ENCODE measurements around the gene TTC39C. TPM values are rescaled to one million over a fixed set of nuclear protein-coding genes. Genes with fewer than 3 reads are reported as not detected.

TTC39C gene
- total RNA-seq, 4 donors from 2014 or later, result 12.3 to 35.9 (median 24.8) TPM

- WGBS, 2 donors, result 32 to 36% methylated on average over 2 of the region's 2 CpGs
- TF ChIP-seq POLR2A (IDR thresholded peaks at IDR 0.05), result no peak
- TF ChIP-seq, protein P1, sequence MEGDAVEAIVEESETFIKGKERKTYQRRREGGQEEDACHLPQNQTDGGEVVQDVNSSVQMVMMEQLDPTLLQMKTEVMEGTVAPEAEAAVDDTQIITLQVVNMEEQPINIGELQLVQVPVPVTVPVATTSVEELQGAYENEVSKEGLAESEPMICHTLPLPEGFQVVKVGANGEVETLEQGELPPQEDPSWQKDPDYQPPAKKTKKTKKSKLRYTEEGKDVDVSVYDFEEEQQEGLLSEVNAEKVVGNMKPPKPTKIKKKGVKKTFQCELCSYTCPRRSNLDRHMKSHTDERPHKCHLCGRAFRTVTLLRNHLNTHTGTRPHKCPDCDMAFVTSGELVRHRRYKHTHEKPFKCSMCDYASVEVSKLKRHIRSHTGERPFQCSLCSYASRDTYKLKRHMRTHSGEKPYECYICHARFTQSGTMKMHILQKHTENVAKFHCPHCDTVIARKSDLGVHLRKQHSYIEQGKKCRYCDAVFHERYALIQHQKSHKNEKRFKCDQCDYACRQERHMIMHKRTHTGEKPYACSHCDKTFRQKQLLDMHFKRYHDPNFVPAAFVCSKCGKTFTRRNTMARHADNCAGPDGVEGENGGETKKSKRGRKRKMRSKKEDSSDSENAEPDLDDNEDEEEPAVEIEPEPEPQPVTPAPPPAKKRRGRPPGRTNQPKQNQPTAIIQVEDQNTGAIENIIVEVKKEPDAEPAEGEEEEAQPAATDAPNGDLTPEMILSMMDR (IDR thresholded peaks at IDR 0.05), result no peak
- Histone ChIP-seq H3K4me3 (no peak overlapping the region), H3K36me3 (peaks cover 0 to 33% (median 0%) of the 10 kb centered on the region in 3 donors), H3K27ac (no peak overlapping the region), H3K27me3 (no peaks in the 10 kb centered on the region), H3K9me3 (no peaks in the 10 kb centered on the region), H3K4me1 (no peaks in the 10 kb centered on the region)
- intact Hi-C loops (cut with DNase I), result loop anchor here (10.0 kb wide), 1 partner anchor 113 kb away; no protein-coding TSS in a partner anchor
- no peak for DNase-seq
These were observed 167.3 kb downstream of the TTC39C start for GRCh38 chr18:24181806-24182205.

Small RNA genes within 50 kb of the gene (small RNA-seq; reads per million reads assigned to genes)
- gene RF00017, result 0 reads per million in 4 donors
- gene RNA5SP452, result 0.35 to 1.8 (median 1.0) reads per million in 4 donors
- 0 to 0.14 (median 0.04) reads per million in 4 donors for gene RNU5A-6P

Other genes with a start within 250 kb of the TTC39C start
- gene CABYR, start 124.3 kb downstream of the TTC39C start, total RNA-seq, result 1 to 10 TPM in 1 of 4 donors, under 1 TPM in 3; 0.26 to 1.1 (median 0.78) TPM

Measured in esophagus squamous epithelium (tissue), 5 donors.